ENCODE data around the gene DPP6. TPM values are rescaled to one million over a fixed set of nuclear protein-coding genes. Genes with fewer than 3 reads are reported as not detected.

DPP6 gene
- polyA plus RNA-seq, 1 donor (not counting 4 experiments of a cell fraction or from before 2014, with no cell fraction given), result not detected

DNA sequence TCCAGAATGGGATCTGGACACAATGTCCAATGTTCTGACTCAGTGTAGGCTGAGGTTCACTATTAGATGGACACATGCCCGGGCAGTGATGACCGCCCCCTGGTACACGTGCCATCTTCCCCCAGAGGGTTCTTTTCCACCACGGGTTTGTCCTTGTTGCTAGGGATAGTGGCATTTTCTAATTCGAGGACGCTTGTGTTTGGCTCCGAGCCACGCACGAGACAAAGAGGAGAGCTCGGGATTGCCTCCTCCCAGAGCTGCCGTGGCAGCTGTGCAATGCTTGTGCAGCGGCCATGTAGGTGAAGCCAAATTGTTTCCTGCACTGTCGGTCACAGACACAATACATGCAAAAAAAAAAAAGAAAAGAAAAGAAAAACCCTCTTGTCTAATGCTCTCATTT lies 743.2 kb downstream of the DPP6 start:
- Histone ChIP-seq H3K27ac (ENCODE audit: control insufficient read depth, insufficient read depth, low read length) (no peak overlapping the region), H3K9me1 (ENCODE audit: control insufficient read depth, extremely low read depth, insufficient read depth, low read length) (no peaks in the 10 kb centered on the region), H2AFZ (ENCODE audit: control insufficient read depth, low read length) (no peak overlapping the region), H3K79me2 (ENCODE audit: control insufficient read depth, insufficient read depth, low read length) (no peaks in the 10 kb centered on the region), H3K4me3 (ENCODE audit: control insufficient read depth in 2 of 3, extremely low read depth in 1 of 3, insufficient read depth in 2 of 3, low read depth in 1 of 3, low read length in 3 of 3) (no peak overlapping the region), H3K4me1 (ENCODE audit: control insufficient read depth, extremely low read depth, insufficient read depth, low read length) (no peaks in the 10 kb centered on the region), H3K4me2 (ENCODE audit: control insufficient read depth, extremely low read depth, insufficient read depth, low read depth, low read length) (no peak overlapping the region), H3K9me3 (ENCODE audit: control insufficient read depth, low read depth, low read length) (peaks cover 6% of the 10 kb centered on the region), H3K36me3 (ENCODE audit: control insufficient read depth in 2 of 2, extremely low read depth in 1 of 2, insufficient read depth in 2 of 2, low read length in 2 of 2) (no peaks in the 10 kb centered on the region), H3K9ac (ENCODE audit: control insufficient read depth, extremely low read depth, insufficient read depth, low read length) (no peak overlapping the region), H3K27me3 (ENCODE audit: control insufficient read depth, extremely low read depth, insufficient read depth, low read length) (no peaks in the 10 kb centered on the region), H4K20me1 (ENCODE audit: control insufficient read depth, extremely low read depth, insufficient read depth, low read length) (no peaks in the 10 kb centered on the region)
- TF ChIP-seq CTCF (optimal IDR thresholded peaks at IDR 0.05 in 1 of 3, IDR thresholded peaks at IDR 0.05 in 1 of 3, conservative IDR thresholded peaks at IDR 0.05 in 1 of 3; ENCODE audit: extremely low read depth in 1 of 3, insufficient read depth in 2 of 3, low read length in 3 of 3), result no peak
- no peak for TF ChIP-seq EZH2 (IDR thresholded peaks at IDR 0.05; ENCODE audit: low read length)
- DNase-seq (ENCODE audit: low read depth, low spot score), result no peak
- FAIRE-seq, result no peak
- dilution Hi-C loops (cut with MboI; ENCODE audit: extremely low pct_ligation_motif_present, low sequenced_read_pairs), result no loop called here

DNA sequence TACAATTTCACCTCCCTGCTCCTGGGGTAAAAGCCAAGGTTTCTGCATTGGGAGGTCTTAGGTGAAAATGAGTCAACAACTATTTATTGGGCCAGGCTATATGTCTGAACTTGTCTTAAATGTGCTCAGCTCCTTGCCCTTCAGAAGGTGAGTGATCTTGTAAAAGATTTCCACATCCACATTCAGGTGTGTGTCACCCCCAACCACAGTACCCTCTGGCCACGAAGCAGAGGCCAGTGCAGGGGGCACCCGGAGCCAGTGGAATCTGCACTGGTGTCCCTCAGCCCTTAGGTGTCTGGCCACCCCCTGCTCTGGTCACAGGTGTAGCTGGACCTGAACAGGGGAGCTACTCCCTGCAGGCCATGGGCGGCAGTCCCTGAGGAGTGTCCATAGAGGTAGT lies 752.3 kb downstream of the DPP6 start:
- Histone ChIP-seq H3K4me3 (ENCODE audit: control insufficient read depth in 2 of 3, extremely low read depth in 1 of 3, insufficient read depth in 2 of 3, low read depth in 1 of 3, low read length in 3 of 3) (no peak overlapping the region), H3K4me1 (ENCODE audit: control insufficient read depth, extremely low read depth, insufficient read depth, low read length) (no peaks in the 10 kb centered on the region), H2AFZ (ENCODE audit: control insufficient read depth, low read length) (no peak overlapping the region), H4K20me1 (ENCODE audit: control insufficient read depth, extremely low read depth, insufficient read depth, low read length) (no peaks in the 10 kb centered on the region), H3K27ac (ENCODE audit: control insufficient read depth, insufficient read depth, low read length) (no peak overlapping the region), H3K27me3 (ENCODE audit: control insufficient read depth, extremely low read depth, insufficient read depth, low read length) (no peaks in the 10 kb centered on the region), H3K9me3 (ENCODE audit: control insufficient read depth, low read depth, low read length) (peaks cover 2% of the 10 kb centered on the region), H3K36me3 (ENCODE audit: control insufficient read depth in 2 of 2, extremely low read depth in 1 of 2, insufficient read depth in 2 of 2, low read length in 2 of 2) (no peaks in the 10 kb centered on the region), H3K9me1 (ENCODE audit: control insufficient read depth, extremely low read depth, insufficient read depth, low read length) (no peaks in the 10 kb centered on the region), H3K79me2 (ENCODE audit: control insufficient read depth, insufficient read depth, low read length) (no peaks in the 10 kb centered on the region), H3K9ac (ENCODE audit: control insufficient read depth, extremely low read depth, insufficient read depth, low read length) (no peak overlapping the region), H3K4me2 (ENCODE audit: control insufficient read depth, extremely low read depth, insufficient read depth, low read depth, low read length) (no peak overlapping the region)
- DNase-seq (ENCODE audit: low read depth, low spot score) (no peak), FAIRE-seq (no peak)
- dilution Hi-C loops (cut with MboI; ENCODE audit: extremely low pct_ligation_motif_present, low sequenced_read_pairs), result no loop called here
- TF ChIP-seq CTCF (optimal IDR thresholded peaks at IDR 0.05 in 1 of 3, IDR thresholded peaks at IDR 0.05 in 1 of 3, conservative IDR thresholded peaks at IDR 0.05 in 1 of 3; ENCODE audit: extremely low read depth in 1 of 3, insufficient read depth in 2 of 3, low read length in 3 of 3) (no peak), EZH2 (IDR thresholded peaks at IDR 0.05; ENCODE audit: low read length) (no peak)

Data from keratinocyte (primary cell).